ENCODE data around the gene PLS1.

The PLS1 gene

DNA sequence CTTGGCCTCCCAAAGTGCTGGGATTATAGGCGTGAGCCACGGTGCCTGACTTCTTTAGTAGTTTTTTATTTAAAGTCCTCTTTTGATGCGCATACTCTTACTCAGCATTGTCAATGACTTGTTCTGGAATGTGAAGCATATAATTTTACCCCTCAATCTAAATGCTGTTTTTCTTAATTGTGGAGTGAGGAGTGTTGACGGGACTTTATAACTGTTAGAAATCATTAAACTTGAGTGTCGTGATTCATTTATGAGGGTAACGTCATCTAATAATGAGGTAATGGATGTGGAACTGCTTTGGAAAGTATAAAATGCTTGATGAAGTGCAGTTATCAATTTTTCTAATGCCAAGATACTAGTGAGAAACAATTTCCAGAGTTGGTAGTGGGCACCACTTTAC is 48.3 kb downstream of the PLS1 start:
- DNase-seq: no peak

DNA sequence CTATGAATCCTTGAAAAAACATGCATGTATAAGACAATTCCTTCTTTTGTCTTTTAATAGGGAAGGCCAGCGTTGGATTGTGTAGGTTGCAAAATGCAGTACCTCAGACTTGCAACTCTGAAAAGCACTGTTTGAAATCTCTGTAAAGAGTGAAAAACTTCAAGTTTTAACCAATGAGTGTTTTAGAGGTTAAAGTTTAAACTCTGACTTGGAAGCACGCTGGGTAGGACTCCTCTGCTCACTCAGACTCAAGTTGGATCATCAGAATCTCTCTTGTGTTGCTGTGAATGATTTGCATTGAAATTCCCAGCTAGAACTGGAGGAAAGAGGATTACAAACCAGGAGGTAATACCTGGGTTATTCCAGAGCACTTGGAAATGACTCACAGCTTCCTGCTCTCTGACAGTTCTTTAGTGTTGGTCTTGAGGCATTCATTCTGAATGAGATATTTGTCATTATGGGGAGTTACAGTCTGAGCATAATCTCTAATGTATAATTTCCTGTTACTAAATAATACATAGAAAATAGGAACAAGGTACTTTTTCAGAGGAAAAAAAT is 49.1 kb downstream of the PLS1 start:
- DNase-seq: peak; percentile 45

DNA sequence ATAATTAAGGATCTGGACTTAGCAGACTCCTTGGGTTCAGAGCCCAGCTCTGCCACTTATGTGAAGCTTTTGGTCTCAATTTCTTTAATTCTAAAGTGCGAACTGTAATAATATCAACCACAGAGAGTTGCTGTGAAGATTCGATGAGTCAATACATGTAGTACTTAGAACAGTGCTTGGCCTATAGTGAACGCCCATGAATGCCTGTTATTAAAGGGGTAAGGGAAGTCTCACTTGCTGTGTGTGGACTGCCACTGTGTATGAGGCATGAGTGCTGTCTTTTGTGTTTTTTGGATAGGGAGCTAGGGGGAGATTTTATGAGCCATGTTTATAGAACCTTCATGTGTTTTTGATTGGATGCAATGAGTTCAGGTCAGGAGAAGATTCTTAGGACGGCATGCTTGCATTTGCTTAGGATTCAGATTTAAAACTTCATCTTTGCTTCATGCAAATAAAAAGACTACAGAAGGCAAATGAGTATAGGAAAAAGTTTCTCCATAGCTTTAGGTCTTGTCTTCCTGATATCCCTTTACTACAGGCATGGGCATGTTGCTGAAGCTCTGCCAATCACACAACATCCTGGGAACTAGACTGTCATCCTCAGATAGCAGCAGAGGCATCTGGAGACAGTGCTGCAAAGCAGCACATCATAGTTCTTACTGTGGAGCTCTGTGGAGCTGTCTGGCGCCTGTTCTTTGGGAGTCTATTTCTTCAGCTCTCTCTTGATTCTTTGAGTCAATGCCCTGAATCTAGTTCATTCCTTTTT is 50.0 kb downstream of the PLS1 start:
- DNase-seq: no peak

DNA sequence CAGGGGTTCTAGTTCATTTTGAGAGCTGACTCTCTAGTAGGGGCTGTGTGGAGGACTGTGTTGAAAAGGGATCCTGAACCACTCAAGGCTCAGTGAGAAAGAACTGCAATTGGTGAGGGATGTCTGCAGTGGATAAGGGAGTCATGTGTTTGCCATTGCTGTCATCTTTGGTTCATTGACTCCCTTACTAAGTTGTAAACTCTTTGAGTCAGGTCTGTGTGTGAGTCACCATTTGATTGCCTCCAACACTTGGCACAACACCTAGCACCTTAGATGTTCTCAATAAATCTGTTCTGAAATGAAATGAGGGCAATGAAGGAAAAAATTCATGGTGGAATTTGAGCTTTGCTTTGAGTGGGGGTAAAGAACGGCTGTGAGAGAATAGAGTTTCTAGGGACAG is 51.7 kb downstream of the PLS1 start:
- peak; percentile 6 for DNase-seq

DNA sequence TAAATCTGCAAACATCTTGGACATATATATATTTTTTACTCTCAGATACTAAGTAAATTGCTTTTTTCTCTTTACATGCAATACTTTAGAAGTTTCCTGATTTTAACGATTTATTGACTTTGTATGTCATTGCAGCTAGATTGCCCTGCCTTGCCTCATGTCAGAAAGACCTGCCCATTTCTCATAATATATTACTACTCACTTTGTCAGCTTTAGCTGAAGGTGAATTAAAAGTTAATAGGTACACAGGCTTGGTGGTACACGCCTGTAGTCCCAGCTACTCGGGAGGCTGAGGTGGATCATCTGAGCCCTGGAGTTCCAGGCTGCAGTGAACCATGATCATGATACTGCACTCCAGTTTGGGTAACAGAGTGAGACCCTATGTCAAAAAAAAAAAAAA is 52.8 kb downstream of the PLS1 start:
- DNase-seq: no peak

DNA sequence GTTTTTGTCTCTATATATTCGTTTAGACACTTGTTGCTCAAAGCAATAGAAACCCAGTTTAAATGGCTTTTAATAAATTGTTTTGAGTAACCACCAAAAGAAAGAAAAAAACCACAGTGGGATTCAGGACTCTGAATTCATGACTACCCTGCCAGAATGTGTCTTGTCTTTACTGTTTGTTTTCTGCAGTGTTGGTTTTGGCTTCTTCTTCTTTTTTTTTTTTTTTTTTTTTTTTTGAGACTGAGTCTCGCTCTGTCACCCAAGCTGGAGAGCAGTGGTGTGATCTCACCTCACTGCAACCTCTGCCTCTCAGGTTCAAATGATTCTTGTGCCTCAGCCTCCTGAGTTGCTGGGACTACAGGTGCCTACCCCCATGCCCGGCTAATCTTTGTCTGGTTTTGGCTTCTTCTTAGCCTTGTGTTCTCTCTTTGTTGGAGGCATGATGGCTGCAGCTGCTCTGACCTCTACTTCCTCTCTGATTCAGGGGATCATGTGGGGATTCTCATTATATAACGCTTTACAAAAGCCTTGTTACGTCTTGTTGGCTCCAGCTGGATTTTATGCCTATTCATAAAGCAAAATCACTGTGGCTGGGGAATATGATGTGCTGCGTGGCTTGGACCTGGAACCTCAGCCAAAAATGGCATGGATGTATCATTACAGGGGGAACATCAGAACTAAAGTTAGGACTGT is 54.0 kb downstream of the PLS1 start:
- peak; percentile 1 for DNase-seq

DNA sequence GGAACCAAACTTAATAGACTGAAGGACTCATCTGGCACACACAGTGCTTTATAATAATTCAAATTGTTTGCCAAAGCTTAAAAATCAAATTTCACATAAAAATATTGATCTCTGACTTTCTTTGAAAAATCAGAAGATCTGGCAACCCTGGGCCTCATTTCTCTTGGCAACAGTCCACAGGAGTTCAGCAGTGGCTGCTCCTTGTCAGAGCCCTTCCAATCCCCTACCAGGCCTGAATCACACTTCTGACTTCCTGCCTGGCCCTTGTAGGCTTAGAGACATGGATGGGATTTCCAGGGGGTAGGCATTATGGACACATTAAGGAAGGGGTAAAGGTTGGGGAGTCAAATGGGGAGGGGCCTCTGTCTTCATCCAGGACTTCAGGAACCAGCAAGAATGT is 55.5 kb downstream of the PLS1 start:
- no peak for DNase-seq

DNA sequence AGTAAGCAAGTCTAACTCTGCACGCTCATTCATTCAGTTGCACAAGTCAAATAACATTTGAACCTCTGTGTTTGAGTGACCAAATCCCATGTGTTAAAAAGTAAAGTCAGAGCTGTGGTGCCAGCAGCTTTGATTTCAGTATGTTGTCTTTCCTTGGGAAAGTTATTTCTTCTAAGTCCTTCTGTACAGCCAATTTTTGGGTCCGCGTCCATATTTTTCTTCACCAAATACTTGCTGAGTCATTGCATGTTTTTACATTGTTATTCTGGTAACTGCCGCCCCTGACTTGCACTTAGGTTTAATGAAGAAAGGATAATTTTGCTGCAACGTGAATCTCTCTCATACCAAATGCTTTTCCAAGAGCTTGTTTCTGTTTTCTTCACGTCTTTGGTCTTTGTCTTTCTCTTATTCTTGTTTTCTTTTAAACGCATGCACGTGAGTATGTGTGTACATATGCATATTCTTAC is 56.7 kb downstream of the PLS1 start:
- no peak for DNase-seq

DNA sequence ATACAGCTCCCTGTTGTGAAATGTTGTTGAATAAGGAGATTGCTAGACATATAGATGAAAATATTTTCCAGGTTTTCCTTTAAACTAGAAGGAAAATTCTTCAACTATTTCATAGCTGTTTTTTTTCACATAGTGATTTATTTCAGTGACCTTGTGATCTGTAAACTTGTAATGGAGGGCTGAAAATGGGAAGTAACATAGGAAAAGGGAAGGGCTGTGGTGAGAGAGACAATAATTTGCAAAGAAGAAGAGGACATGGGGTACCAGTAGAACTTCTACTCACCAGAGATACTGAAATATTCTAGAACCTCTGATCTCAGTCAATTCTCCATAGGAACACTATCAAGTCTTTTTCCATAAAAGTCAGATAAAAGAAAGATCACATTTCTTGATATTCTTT is 60.4 kb downstream of the PLS1 start:
- DNase-seq: no peak

DNA sequence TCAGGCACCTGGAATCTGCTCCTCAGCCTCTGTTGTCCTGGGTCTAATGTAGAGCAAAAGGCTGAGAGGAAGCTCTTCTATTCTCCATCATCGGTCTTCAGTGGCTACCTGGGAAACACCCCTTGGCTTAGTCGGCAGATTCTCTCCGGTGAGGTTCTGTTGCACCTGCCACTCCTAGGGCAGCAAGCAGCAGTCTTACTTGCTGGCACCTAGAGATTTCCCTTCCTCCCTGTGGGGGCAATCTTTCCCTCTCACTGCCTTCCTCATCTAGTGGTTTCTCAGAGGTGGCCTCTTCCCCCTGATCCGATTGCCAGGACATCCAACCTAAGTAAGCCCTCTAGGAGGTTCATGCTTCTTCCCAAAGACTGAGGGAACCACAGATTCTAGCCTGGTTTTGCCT is 60.8 kb downstream of the PLS1 start:
- no peak for DNase-seq

DNA sequence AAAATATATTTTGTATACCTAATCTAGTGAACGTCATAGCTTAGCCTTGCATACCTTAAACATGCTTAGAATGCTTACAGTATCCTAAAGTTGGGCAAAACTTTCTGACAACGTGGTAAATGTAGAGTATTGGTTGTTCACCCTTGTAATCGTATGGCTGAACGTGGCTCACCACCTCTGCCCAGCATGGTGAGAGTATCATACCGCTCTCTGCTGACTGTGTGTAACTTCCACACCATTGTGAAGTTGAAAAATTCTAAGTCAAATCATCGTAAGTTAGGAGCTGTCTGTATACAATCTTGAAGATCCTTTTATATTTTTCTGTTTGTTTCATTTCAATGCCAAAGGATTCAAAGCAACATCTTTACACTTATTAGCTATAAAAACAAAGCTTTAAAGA is 64.2 kb downstream of the PLS1 start:
- DNase-seq: no peak

DNA sequence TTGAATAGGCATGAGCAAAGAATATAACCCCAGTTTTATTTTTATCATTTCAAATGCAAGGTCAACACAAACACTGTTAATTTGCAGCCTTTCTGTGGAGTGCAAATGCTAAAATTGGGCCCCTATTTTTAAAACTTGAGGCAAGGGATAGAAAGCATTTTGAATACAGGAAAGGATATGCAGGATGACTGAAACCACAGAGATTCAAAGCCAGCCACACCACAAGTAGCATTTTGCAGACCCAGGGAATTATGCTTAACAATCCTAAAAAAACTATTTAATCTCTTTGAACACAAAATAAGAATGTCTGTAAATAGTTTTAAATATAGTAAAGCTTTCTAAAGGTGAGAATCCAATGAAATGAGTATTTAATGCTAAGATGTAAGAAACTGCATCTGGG is 64.7 kb downstream of the PLS1 start:
- no peak for DNase-seq

DNA sequence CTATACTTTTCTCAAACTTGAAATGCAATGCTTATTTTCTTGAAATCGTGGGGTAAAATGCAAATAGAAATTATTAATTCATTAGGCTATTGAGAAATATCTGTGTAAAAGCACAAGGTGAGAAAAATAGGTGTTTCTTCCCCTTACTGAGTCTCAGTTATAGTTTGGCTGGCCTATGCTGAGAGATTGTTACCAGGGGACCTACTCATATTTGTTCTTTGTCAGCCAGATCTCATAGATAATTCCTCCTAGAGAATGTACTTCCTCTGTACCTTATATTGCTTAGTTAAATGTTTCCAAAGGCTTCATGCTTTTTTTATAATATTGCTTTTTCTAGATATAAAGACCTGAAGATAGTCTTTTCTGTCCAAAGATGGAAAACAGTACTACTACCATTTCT is 67.7 kb downstream of the PLS1 start:
- DNase-seq: no peak

DNA sequence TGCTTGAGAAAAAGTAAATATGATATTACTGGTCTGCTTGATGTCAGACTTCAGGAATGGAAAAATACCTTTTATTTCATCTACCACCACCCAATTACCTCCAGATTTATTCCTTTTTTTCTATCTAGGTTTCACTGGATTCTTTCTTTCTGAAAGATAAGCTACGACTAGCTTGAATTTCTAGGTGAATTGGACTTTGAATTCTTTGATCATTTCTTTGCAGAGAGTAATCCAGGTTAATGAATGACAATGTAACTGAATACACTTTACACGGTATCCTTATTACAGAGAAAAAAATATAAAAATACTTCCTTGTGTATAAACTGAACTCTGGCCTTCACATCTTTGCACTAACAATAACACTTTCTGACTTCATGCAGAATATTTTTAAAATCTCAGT is 68.1 kb downstream of the PLS1 start:
- no peak for DNase-seq

DNA sequence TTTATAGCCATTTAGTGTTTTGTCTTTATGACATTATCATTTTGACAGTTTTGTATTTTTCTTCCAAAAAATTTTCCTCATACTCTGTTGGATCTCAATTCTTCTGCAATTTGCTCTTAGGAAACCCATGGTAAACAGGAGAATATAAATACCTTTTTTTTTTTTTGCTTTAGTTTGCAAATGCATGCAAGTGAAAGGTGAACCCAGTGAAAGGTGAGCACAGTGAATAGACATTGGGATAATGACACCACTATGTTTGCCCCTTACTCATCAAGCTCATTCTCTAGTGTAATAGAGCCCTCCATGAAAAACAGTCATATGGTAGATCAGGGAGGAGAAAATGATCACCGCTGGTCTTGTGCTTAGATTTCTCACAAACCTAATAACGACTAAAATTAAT is 68.6 kb downstream of the PLS1 start:
- no peak for DNase-seq

DNA sequence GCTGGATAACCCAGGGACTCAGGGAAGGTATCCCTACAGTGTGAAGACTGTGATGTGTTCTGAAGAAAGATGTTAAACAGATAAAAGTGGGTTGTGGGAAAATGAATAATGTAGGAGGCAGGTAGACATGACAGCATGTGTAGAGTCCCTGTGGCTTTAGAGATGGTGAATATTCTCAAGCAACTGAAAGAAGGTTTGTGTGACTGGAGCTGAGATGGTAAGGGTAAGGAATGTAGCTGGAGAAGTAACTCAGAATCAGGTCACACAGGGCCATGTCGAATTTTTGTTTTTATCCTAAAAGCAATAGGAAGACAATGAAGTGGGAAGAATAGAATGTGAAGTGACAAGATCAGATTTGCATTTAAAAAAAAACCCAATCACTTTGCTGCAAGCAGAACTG is 73.9 kb downstream of the PLS1 start:
- no peak for DNase-seq

DNA sequence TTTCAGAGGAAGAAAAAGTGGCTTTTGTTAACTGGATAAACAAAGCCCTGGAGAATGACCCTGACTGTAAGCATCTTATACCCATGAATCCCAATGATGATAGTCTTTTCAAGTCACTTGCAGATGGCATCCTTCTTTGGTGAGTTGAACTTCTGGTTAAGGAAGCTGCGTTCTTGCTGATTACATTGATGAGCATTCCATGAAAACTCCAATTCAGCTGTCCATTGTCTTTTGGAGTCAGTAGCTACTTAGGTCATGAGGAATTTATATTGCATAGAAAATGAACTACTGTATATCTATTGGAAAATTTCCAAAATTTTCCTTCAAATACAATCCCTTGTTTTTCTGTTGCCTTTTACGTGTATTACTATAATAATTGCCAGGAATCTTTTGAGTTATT is 80.0 kb downstream of the PLS1 start:
- DNase-seq: no peak

DNA sequence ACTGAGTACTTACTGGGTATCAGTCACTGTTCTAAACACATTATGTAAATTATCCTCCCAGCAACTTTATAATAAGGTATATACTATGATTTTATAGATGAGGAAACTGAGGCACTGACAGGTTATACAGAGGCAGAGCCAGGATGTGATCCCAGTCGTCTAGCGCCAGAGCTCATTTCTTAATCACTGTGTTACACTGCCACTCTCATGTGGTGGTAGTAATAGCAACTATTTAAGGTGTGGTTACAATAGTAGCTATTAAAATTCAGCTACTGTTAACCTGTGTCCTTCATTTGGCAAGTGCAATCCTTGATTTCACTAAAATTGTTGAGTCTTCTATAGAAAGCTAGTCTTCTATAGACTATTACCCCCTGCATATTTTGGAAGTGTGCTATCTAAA is 84.5 kb downstream of the PLS1 start:
- DNase-seq: no peak

DNA sequence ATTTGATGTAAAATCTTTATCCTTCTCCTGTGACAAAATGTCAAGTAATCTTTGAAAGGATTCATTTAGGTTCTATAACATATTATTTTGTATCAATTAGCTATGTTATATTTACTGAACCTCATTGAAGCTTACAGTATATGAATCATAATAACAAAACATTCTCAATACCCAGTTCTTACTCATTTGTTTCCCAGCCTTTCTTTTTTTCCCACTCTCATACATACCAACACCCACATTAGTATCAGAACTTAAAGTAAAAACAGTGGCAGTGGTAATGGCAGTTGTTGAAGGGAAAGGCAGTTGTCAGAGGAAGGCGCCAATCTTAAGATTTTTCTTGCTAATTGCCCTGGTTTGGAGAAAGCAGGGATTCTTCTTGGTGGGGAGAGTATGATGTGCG is 94.4 kb downstream of the PLS1 start:
- DNase-seq: no peak

DNA sequence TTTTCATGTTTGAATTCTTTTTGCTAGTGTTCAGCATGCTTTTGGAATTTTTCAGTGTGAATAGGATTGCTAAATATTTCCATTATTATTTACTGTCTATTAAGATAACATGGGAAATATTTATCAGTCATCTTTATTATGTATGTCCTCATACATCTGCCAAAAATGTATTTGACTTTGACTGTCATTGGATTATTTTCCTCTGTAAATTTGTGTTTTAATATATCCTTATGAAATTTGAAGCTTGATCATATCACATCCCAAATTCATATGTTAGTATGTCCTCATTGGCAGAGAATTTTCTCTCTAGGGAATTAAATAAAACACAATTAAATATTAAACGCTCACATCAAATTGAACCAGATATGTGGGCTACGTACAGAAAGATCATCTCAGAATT is 95.3 kb downstream of the PLS1 start:
- DNase-seq: no peak

DNA sequence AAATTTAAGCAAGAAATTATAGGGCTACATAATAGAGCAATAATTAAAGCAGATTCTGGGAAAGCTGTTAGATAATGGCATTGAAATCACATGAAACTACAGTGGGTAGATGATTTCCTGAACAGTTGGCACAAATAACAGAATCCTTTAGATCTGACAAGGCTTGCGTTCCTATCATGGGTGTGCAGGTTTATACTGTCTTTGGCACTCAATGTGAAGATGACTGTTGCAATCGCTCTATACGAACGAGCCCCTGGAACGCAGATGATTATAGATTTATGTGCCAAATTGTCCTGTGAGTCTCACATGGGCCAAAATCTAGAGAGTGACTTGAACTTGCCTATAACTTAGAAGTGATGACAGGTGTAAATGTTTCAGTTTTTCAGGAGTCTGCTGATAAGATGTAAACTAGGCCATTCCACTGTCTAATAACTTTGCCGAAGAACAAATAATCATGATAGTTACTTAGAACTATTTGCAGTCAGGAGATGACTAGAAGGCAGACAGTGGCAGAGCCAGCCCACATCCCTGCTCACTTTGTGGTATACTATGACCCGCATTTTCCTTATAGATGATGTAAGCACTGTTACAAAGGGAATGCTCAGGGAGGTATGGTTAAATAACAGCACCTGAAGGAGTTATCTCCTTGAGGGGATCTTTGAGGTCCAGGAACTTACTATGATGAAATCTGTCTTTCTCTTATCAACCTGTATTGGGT is 97.1 kb downstream of the PLS1 start:
- no peak for DNase-seq

DNA sequence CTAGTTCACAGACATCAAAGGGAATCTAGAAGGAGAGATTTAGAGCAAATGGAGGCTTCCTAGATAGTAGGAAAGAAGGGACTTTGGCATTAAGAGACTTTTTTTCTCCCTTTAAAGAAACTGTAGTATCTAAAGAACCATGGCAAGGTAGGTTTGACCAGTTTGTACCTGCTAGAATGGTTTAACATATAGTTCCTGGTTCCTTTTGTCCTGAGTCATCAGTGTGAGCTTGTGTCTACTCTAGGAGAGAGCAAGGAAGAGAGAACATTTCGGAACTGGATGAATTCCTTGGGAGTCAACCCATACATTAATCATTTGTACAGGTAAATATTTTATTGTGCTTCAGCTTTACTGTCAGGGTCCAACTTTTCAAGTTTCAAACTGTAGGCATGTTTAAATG is 98.0 kb downstream of the PLS1 start:
- no peak for DNase-seq

DNA sequence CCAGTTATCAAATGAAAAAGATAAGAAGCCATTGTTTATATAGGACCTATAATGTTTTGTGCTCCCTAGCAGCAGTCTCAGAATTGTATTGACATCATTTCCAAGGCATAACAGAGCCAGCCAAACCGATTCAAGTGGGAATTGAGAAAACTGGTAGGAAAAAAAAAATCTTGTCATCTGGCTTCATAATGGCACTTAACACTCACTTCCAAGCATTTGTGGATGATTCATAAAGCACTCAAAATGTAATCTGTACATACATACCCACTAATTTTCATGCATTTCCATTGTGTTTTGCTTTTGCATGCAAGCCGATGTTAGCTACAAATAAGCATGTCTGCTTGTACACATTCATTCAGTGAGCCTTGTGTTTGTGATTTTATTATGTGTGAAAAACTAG is 109.0 kb downstream of the PLS1 start:
- DNase-seq: no peak
